Colon (tissue), 2 donors: Measurements from ENCODE around the gene OR51D1.

Source experiments
- FAIRE-seq: peaks from 2 replicates; lab custom pipeline; 2012; peaks lifted over from hg19 to GRCh38; lab: Jason Lieb, UNC
- donor health status: control.
- donor health status: control.

Gene OR51D1

GRCh38 chr11:4645974-4646373, 8.7 kb downstream of the OR51D1 start:
- no peak for FAIRE-seq

- FAIRE-seq = no peak
These were observed 10.5 kb downstream of the OR51D1 start for GRCh38 chr11:4647766-4648165.

- FAIRE-seq = no peak
These were observed 17.5 kb downstream of the OR51D1 start for GRCh38 chr11:4654635-4655369.

GRCh38 chr11:4658629-4659445, 21.6 kb downstream of the OR51D1 start:
- FAIRE-seq = no peak

GRCh38 chr11:4662876-4663275, 25.6 kb downstream of the OR51D1 start:
- no peak for FAIRE-seq

GRCh38 chr11:4664183-4664582, 26.9 kb downstream of the OR51D1 start:
- FAIRE-seq = no peak

GRCh38 chr11:4664786-4665185, 27.5 kb downstream of the OR51D1 start:
- no peak for FAIRE-seq

GRCh38 chr11:4665424-4665823, 28.1 kb downstream of the OR51D1 start:
- no peak for FAIRE-seq

- FAIRE-seq = no peak
These were observed 34.5 kb downstream of the OR51D1 start for GRCh38 chr11:4671741-4672140.

GRCh38 chr11:4672470-4672869, 35.2 kb downstream of the OR51D1 start:
- FAIRE-seq = no peak

GRCh38 chr11:4673781-4674180, 36.5 kb downstream of the OR51D1 start:
- no peak for FAIRE-seq

- FAIRE-seq = no peak
These were observed 40.7 kb downstream of the OR51D1 start for GRCh38 chr11:4677948-4678347.

GRCh38 chr11:4680341-4680740, 43.1 kb downstream of the OR51D1 start:
- no peak for FAIRE-seq

- no peak for FAIRE-seq
These were observed 45.5 kb downstream of the OR51D1 start for GRCh38 chr11:4682623-4683419.

GRCh38 chr11:4684631-4685285, 47.5 kb downstream of the OR51D1 start:
- FAIRE-seq = no peak
